Stimulated activated CD4-positive, alpha-beta T cell treated with anti-CD3 and anti-CD28 coated beads, Interleukin-15, amount 100 ng/mL, for 48 hours (primary cell): Measurements from ENCODE around the gene CACNA2D2.

Experiments used
- DNase-seq, 2 donors: peaks; one replicate each; pipeline ENCODE4 v3.0.0-alpha.2; 2020; ENCODE audit warnings: low read depth in 2 of 2

Gene CACNA2D2

GRCh38 chr3:50503504-50504342 lies at the start of gene CACNA2D2:
Gene CACNA2D2 (minus strand): TSS chr3:50503634. CDS start chr3:50503423, 211 bp downstream.
- DNase-seq: peak; percentile 7 to 38

- DNase-seq: no peak
These were observed 49.2 kb upstream of the CACNA2D2 start for GRCh38 chr3:50552598-50552997.

- DNase-seq: no peak
These were observed 48.4 kb upstream of the CACNA2D2 start for GRCh38 chr3:50551681-50552435.

- no peak for DNase-seq
These were observed 47.7 kb upstream of the CACNA2D2 start for GRCh38 chr3:50551054-50551659.

- DNase-seq: peak in 1 of 2 donors; percentile 64
These were observed 46.8 kb upstream of the CACNA2D2 start for GRCh38 chr3:50550079-50550736.

GRCh38 chr3:50549226-50549625 lies 45.8 kb upstream of the CACNA2D2 start:
- DNase-seq: no peak

GRCh38 chr3:50545781-50546180 lies 42.3 kb upstream of the CACNA2D2 start:
- DNase-seq: no peak

GRCh38 chr3:50542177-50543034 lies 39.0 kb upstream of the CACNA2D2 start:
- DNase-seq: peak; percentile 34 to 42

- DNase-seq: no peak
These were observed 36.2 kb upstream of the CACNA2D2 start for GRCh38 chr3:50539356-50540286.

GRCh38 chr3:50537421-50538129 lies 34.1 kb upstream of the CACNA2D2 start:
- DNase-seq: no peak

GRCh38 chr3:50536471-50537180 lies 33.2 kb upstream of the CACNA2D2 start:
- no peak for DNase-seq

GRCh38 chr3:50534681-50535330 lies 31.4 kb upstream of the CACNA2D2 start:
- no peak for DNase-seq

- no peak for DNase-seq
These were observed 30.5 kb upstream of the CACNA2D2 start for GRCh38 chr3:50533807-50534461.

- DNase-seq: no peak
These were observed 29.9 kb upstream of the CACNA2D2 start for GRCh38 chr3:50533316-50533715.

GRCh38 chr3:50532062-50532705 lies 28.8 kb upstream of the CACNA2D2 start:
- DNase-seq: no peak

GRCh38 chr3:50531201-50531600 lies 27.8 kb upstream of the CACNA2D2 start:
- no peak for DNase-seq
